Measurements from ENCODE around the gene CD82.
A peak's percentile ranks its signal among the peaks of the same experiment; 100 is the strongest.
"Not testable (repeated sequence)": the region's sequence is repeated elsewhere in the genome, so short reads cannot be mapped to it uniquely, and the experiment has no call there.

Gene CD82

GRCh38 chr11:44559207-44559939, 6.1 kb upstream of the CD82 start:
- no peak for DNase-seq (ENCODE audit: extremely low read depth in 1 of 2, low read depth in 1 of 2)

- not testable (repeated sequence) for DNase-seq (ENCODE audit: extremely low read depth in 1 of 2, low read depth in 1 of 2)
Observed at GRCh38 chr11:44559940-44560300, 5.5 kb upstream of the CD82 start.

GRCh38 chr11:44561275-44561805, 4.1 kb upstream of the CD82 start:
- DNase-seq (ENCODE audit: extremely low read depth in 1 of 2, low read depth in 1 of 2) = no peak

GRCh38 chr11:44561964-44562734, 3.3 kb upstream of the CD82 start:
- DNase-seq (ENCODE audit: extremely low read depth in 1 of 2, low read depth in 1 of 2) = no peak

- no peak for DNase-seq (ENCODE audit: extremely low read depth in 1 of 2, low read depth in 1 of 2)
Observed at GRCh38 chr11:44562845-44563460, 2.5 kb upstream of the CD82 start.

- DNase-seq (ENCODE audit: extremely low read depth in 1 of 2, low read depth in 1 of 2) = no peak
Observed at GRCh38 chr11:44563711-44564110, 1.8 kb upstream of the CD82 start.

- no peak for DNase-seq (ENCODE audit: extremely low read depth in 1 of 2, low read depth in 1 of 2)
Observed at GRCh38 chr11:44564166-44564565, 1.3 kb upstream of the CD82 start.

GRCh38 chr11:44564670-44565210, 723 bp upstream of the CD82 start:
- DNase-seq (ENCODE audit: extremely low read depth in 1 of 2, low read depth in 1 of 2) = no peak

- DNase-seq (ENCODE audit: extremely low read depth in 1 of 2, low read depth in 1 of 2) = no peak
Observed at GRCh38 chr11:44565953-44566949, 788 bp downstream of the CD82 start.

- no peak for DNase-seq (ENCODE audit: extremely low read depth in 1 of 2, low read depth in 1 of 2)
Observed at GRCh38 chr11:44566952-44567875, 1.8 kb downstream of the CD82 start.

- DNase-seq (ENCODE audit: extremely low read depth in 1 of 2, low read depth in 1 of 2) = no peak
Observed at GRCh38 chr11:44567876-44568256, 2.4 kb downstream of the CD82 start.

- DNase-seq (ENCODE audit: extremely low read depth in 1 of 2, low read depth in 1 of 2) = no peak
Observed at GRCh38 chr11:44568331-44568657, 2.8 kb downstream of the CD82 start.

- DNase-seq (ENCODE audit: extremely low read depth in 1 of 2, low read depth in 1 of 2) = peak; percentile 68 to 75
Observed at GRCh38 chr11:44568658-44569473, 3.4 kb downstream of the CD82 start.

GRCh38 chr11:44570411-44571155, 5.1 kb downstream of the CD82 start:
- no peak for DNase-seq (ENCODE audit: extremely low read depth in 1 of 2, low read depth in 1 of 2)

- DNase-seq (ENCODE audit: extremely low read depth in 1 of 2, low read depth in 1 of 2) = no peak
Observed at GRCh38 chr11:44571871-44572270, 6.4 kb downstream of the CD82 start.

- DNase-seq (ENCODE audit: extremely low read depth in 1 of 2, low read depth in 1 of 2) = no peak
Observed at GRCh38 chr11:44572436-44572835, 7.0 kb downstream of the CD82 start.

GRCh38 chr11:44572884-44573283, 7.4 kb downstream of the CD82 start:
- no peak for DNase-seq (ENCODE audit: extremely low read depth in 1 of 2, low read depth in 1 of 2)

- DNase-seq (ENCODE audit: extremely low read depth in 1 of 2, low read depth in 1 of 2) = no peak
Observed at GRCh38 chr11:44573333-44573732, 7.9 kb downstream of the CD82 start.
